Suprapubic skin (tissue), 4 donors: ENCODE data around the gene GPR52. TPM values are rescaled to one million over a fixed set of nuclear protein-coding genes. Genes with fewer than 3 reads are reported as not detected.

Source experiments
- DNase-seq, 2 donors: peaks; one replicate each; pipeline ENCODE4 v3.0.0-alpha.2; 2019; ENCODE audit warnings: low spot score in 2 of 2
- H3K27ac ChIP-seq: fragments of 200-600 bp; sonication (generic); one replicate; pipeline ENCODE4 v1.5.1; 2019
- H3K27me3 ChIP-seq: fragments of 200-600 bp; sonication (generic); one replicate; pipeline ENCODE4 v1.5.1; 2019
- H3K36me3 ChIP-seq: fragments of 200-600 bp; sonication (generic); one replicate; pipeline ENCODE4 v1.5.1; 2019
- H3K4me1 ChIP-seq: fragments of 200-600 bp; sonication (generic); one replicate; pipeline ENCODE4 v1.5.1; 2019
- H3K4me3 ChIP-seq: fragments of 200-600 bp; sonication (generic); one replicate; pipeline ENCODE4 v1.5.1; 2019; ENCODE audit warnings: mild to moderate bottlenecking
- H3K9me3 ChIP-seq: fragments of 200-600 bp; sonication (generic); one replicate; pipeline ENCODE4 v1.5.1; 2019
- CTCF ChIP-seq, 2 donors: fragments of 200-600 bp in 1 of 2; fragments of 450-650 bp in 1 of 2; sonication (generic) in 1 of 2; IDR thresholded peaks; one replicate each; pipeline ENCODE4 v1.5.1; 2016 to 2019; ENCODE audit warnings: antibody characterized with exemption in 2 of 2, mild to moderate bottlenecking in 1 of 2, moderate library complexity in 1 of 2
- EP300 ChIP-seq: sonication (generic); formaldehyde crosslinking; IDR thresholded peaks from one replicate; pipeline ENCODE4 v1.6.1; 2017; ENCODE audit warnings: antibody characterized with exemption
- POLR2A ChIP-seq, 2 donors: fragments of 450-650 bp; IDR thresholded peaks; one replicate each; pipeline ENCODE4 v1.6.1; 2017; ENCODE audit warnings: antibody characterized with exemption in 2 of 2, mild to moderate bottlenecking in 2 of 2, moderate library complexity in 2 of 2
- POLR2AphosphoS5 ChIP-seq, 3 donors: sonication (generic); formaldehyde crosslinking; IDR thresholded peaks; one replicate each; pipeline ENCODE4 v1.6.1; 2017; ENCODE audit warnings: antibody characterized with exemption in 3 of 3
- WGBS: methylation state at CpG from one replicate; pipeline ENCODE4 v1.1.5; 2018; 5-methylcytosine and 5-hydroxymethylcytosine counted together
- total RNA-seq, 4 donors: library from RNA; depleted of rRNA; stranded (reverse); fragments of >200 nt; gene quantifications; one replicate each; pipeline ENCODE4 v1.1.0, GENCODE V29; 2016

The GPR52 gene
- total RNA-seq, 4 donors from 2014 or later = 1.6 to 5.6 (median 1.8) TPM

- no peaks in the 10 kb centered on the region for H3K36me3 ChIP-seq
- no peak overlapping the region for H3K27ac ChIP-seq
- no peaks in the 10 kb centered on the region for H3K9me3 ChIP-seq
- no peaks in the 10 kb centered on the region for H3K27me3 ChIP-seq
- DNase-seq = no peak
- no peak overlapping the region for H3K4me3 ChIP-seq
- no peaks in the 10 kb centered on the region for H3K4me1 ChIP-seq
- no peak for TF ChIP-seq CTCF (IDR thresholded peaks at IDR 0.05)
- no peak for TF ChIP-seq POLR2AphosphoS5 (IDR thresholded peaks at IDR 0.05)
- WGBS = 69% methylated on average over 2 of the region's 2 CpGs
Measured at GRCh38 chr1:174417921-174418320, 29.8 kb upstream of the GPR52 start.

DNA sequence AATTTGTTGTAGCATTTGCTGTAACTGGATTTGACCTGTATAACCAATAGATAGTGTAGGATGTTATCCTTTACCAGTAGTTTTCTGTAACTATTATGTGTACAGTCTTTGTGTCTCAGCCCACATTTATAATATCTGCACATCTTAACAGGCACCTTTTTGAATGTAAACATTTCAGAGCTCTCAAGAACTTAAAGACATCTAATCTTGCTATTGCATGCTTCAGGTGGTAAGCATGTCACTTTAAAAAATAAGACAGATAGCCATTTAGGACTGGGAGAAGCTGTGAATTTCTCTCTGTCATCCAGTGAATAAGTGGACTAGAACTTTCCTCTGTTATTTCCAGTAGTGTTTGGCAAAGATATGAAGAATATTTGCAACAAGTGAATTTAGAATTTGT is 22.6 kb upstream of the GPR52 start:
- Histone ChIP-seq H3K27ac (no peak overlapping the region), H3K36me3 (no peaks in the 10 kb centered on the region), H3K4me1 (no peaks in the 10 kb centered on the region), H3K9me3 (no peaks in the 10 kb centered on the region), H3K27me3 (no peaks in the 10 kb centered on the region), H3K4me3 (no peak overlapping the region)
- no peak for DNase-seq
- no peak for TF ChIP-seq POLR2AphosphoS5 (IDR thresholded peaks at IDR 0.05)
- TF ChIP-seq EP300 = no peak
- TF ChIP-seq POLR2A (IDR thresholded peaks at IDR 0.05) = no peak

GRCh38 chr1:174426153-174426552 is 21.6 kb upstream of the GPR52 start:
- WGBS = 80% methylated on average over 3 of the region's 3 CpGs
- H3K4me3 ChIP-seq = no peak overlapping the region
- DNase-seq = no peak

DNA sequence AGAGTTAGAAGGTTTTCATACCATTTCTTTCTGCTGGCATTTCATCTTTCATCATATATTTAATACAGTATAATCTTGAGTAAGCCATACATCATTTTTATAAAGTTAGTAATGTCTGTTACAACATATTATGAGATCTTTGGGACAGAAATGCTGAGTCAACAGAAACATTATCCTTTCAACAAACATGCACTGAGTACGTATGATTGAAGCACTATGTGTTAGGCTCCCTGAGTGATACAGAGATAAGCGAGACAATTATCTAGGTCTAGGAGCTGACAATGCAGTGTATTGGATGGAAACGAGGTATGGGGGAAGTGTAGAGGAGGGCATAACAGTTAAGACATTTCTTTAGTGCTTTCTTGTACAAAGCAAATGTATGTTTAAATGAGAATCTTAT is 19.7 kb upstream of the GPR52 start:
- no peaks in the 10 kb centered on the region for H3K27me3 ChIP-seq
- H3K9me3 ChIP-seq = no peaks in the 10 kb centered on the region
- no peaks in the 10 kb centered on the region for H3K36me3 ChIP-seq
- no peak for DNase-seq
- no peak overlapping the region for H3K4me3 ChIP-seq
- no peak for TF ChIP-seq POLR2AphosphoS5 (IDR thresholded peaks at IDR 0.05)
- no peak for TF ChIP-seq CTCF (IDR thresholded peaks at IDR 0.05)
- no peak for TF ChIP-seq POLR2A (IDR thresholded peaks at IDR 0.05)
- no peak for TF ChIP-seq EP300
- H3K27ac ChIP-seq = no peak overlapping the region
- 71% methylated on average over 3 of the region's 3 CpGs for WGBS
- no peaks in the 10 kb centered on the region for H3K4me1 ChIP-seq

More at GRCh38 chr1:174426153-174426552, 21.6 kb upstream of the GPR52 start:
- H3K9me3 ChIP-seq = no peaks in the 10 kb centered on the region
- H3K36me3 ChIP-seq = no peaks in the 10 kb centered on the region
- no peaks in the 10 kb centered on the region for H3K27me3 ChIP-seq
- no peak for TF ChIP-seq POLR2A (IDR thresholded peaks at IDR 0.05)
- no peak overlapping the region for H3K27ac ChIP-seq
- H3K4me1 ChIP-seq = no peaks in the 10 kb centered on the region

GRCh38 chr1:174428739-174429138 is 19.0 kb upstream of the GPR52 start:
- no peaks in the 10 kb centered on the region for H3K4me1 ChIP-seq
- no peaks in the 10 kb centered on the region for H3K27me3 ChIP-seq
- H3K4me3 ChIP-seq = no peak overlapping the region
- H3K36me3 ChIP-seq = no peaks in the 10 kb centered on the region
- no peak for TF ChIP-seq CTCF (IDR thresholded peaks at IDR 0.05)
- no peak for TF ChIP-seq EP300
- TF ChIP-seq POLR2A (IDR thresholded peaks at IDR 0.05) = no peak
- no peak for TF ChIP-seq POLR2AphosphoS5 (IDR thresholded peaks at IDR 0.05)
- H3K9me3 ChIP-seq = no peaks in the 10 kb centered on the region
- no peak overlapping the region for H3K27ac ChIP-seq
- no peak for DNase-seq

DNA sequence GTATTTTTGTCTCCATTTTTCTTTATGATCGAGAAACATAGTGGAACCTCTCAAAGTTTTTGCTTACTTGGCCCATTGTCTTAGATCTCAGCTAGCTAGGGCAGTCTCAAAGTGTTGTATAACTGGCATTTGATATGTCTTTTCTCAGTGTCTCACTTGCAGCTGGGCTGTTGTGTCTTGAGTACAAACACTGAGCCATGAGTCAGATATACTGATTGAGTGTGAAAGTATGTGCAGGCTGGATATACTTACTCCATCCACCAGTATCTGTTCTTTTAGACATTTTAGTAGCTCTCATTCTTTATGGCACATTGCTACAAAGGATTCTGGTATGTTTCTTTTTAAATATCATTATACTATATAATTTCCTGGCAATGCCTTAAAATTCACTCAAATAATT is 14.3 kb upstream of the GPR52 start:
- DNase-seq = no peak
- H3K36me3 ChIP-seq = no peaks in the 10 kb centered on the region
- TF ChIP-seq CTCF (IDR thresholded peaks at IDR 0.05) (no peak), POLR2A (IDR thresholded peaks at IDR 0.05) (no peak)
- H3K27ac ChIP-seq = no peak overlapping the region
- H3K27me3 ChIP-seq = no peaks in the 10 kb centered on the region
- no peak overlapping the region for H3K4me3 ChIP-seq
- WGBS = 0% methylated on average over 1 of the region's 1 CpG
- no peaks in the 10 kb centered on the region for H3K4me1 ChIP-seq
- no peaks in the 10 kb centered on the region for H3K9me3 ChIP-seq
